Measurements from ENCODE around the gene CBX6.

DNA sequence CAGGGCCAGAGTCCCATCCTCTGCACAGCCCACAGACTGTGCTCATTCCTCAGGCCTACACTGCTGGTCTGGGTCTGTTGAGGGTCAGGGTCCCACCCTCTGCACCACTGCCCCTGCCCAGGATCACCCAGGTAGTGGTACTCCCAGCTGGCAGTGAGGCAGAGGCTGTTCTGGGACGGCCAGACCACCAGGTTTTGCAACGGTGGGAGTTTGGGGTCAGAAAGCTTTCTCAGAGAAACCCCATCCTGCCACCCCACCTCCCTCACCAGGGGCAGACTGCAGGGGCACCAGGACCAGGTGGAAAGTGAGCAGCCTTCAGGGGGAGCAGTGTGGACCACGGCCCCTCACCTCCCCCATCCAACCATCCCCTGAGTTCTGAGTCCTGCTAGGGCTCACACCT, 39.0 kb downstream of the CBX6 start:
- TF ChIP-seq EZH2 (IDR thresholded peaks at IDR 0.05; ENCODE audit: insufficient read depth, poor library complexity, severe bottlenecking) (no peak), EZH2phosphoT487 (IDR thresholded peaks at IDR 0.05; ENCODE audit: insufficient read depth, low read depth) (no peak)
